ENCODE measurements around the gene ZNF385D.

GRCh38 chr3:21517184-21517583 lies 233.8 kb downstream of the ZNF385D start:
- TF ChIP-seq CTCF (conservative IDR thresholded peaks at IDR 0.05 in 1 of 2, IDR thresholded peaks at IDR 0.05 in 1 of 2; ENCODE audit: extremely low read depth in 1 of 2, insufficient read depth in 1 of 2, low read depth in 1 of 2, low read length in 2 of 2), result no peak
- TF ChIP-seq EZH2 (IDR thresholded peaks at IDR 0.05; ENCODE audit: borderline replicate concordance, low read length), result no peak

Data from mammary epithelial cell (primary cell).